Measurements from ENCODE around the gene AFF2. TPM values are rescaled to one million over a fixed set of nuclear protein-coding genes. Genes with fewer than 3 reads are reported as not detected.

AFF2 gene
- total RNA-seq, 4 donors from 2014 or later = 0.09 to 2.5 (median 0.65) TPM

- no peaks in the 10 kb centered on the region for H3K9me3 ChIP-seq
- no peak overlapping the region for H3K27ac ChIP-seq
- no peak overlapping the region for H3K4me3 ChIP-seq
- no peaks in the 10 kb centered on the region for H3K4me1 ChIP-seq
- 50 to 80% methylated on average over 1 of the region's 1 CpG for WGBS, 2 donors
- no peaks in the 10 kb centered on the region for H3K36me3 ChIP-seq
- DNase-seq = no peak
- H3K27me3 ChIP-seq = no peaks in the 10 kb centered on the region
- no peak for TF ChIP-seq POLR2A (IDR thresholded peaks at IDR 0.05)
- TF ChIP-seq CTCF (IDR thresholded peaks at IDR 0.05) = no peak
- intact Hi-C loops (cut with DNase I) = no loop called here
Measured at GRCh38 chrX:148958901-148959300, 458.5 kb downstream of the AFF2 start.

- Histone ChIP-seq H3K27me3 (no peaks in the 10 kb centered on the region), H3K9me3 (no peaks in the 10 kb centered on the region), H3K36me3 (no peaks in the 10 kb centered on the region), H3K4me1 (no peaks in the 10 kb centered on the region), H3K27ac (no peak overlapping the region), H3K4me3 (no peak overlapping the region)
- TF ChIP-seq POLR2A (IDR thresholded peaks at IDR 0.05) (no peak), CTCF (IDR thresholded peaks at IDR 0.05) (no peak)
- 38 to 42% methylated on average over 1 of the region's 1 CpG for WGBS, 2 donors
- no peak for DNase-seq
- intact Hi-C loops (cut with DNase I) = no loop called here
Measured at GRCh38 chrX:148960060-148960459, 459.6 kb downstream of the AFF2 start.

- 74% methylated on average over 4 of the region's 4 CpGs for WGBS, 2 donors
- no peak for TF ChIP-seq CTCF (IDR thresholded peaks at IDR 0.05)
- no peak for TF ChIP-seq POLR2A (IDR thresholded peaks at IDR 0.05)
- Histone ChIP-seq H3K4me1 (no peaks in the 10 kb centered on the region), H3K27ac (no peak overlapping the region), H3K36me3 (no peaks in the 10 kb centered on the region), H3K4me3 (no peak overlapping the region), H3K9me3 (no peaks in the 10 kb centered on the region), H3K27me3 (no peaks in the 10 kb centered on the region)
- intact Hi-C loops (cut with DNase I) = no loop called here
- no peak for DNase-seq
Measured at GRCh38 chrX:148961985-148962384, 461.6 kb downstream of the AFF2 start.

- WGBS, 2 donors = 52 to 61% methylated on average over 5 to 8 of the region's 8 CpGs
- Histone ChIP-seq H3K27ac (no peak overlapping the region), H3K36me3 (no peaks in the 10 kb centered on the region), H3K9me3 (no peaks in the 10 kb centered on the region), H3K4me3 (no peak overlapping the region), H3K4me1 (no peaks in the 10 kb centered on the region), H3K27me3 (no peaks in the 10 kb centered on the region)
- DNase-seq = no peak
- TF ChIP-seq CTCF (IDR thresholded peaks at IDR 0.05) = no peak
- no peak for TF ChIP-seq POLR2A (IDR thresholded peaks at IDR 0.05)
- intact Hi-C loops (cut with DNase I) = no loop called here
Measured at GRCh38 chrX:148976571-148977400, 476.4 kb downstream of the AFF2 start.

- Histone ChIP-seq H3K27ac (no peak overlapping the region), H3K9me3 (no peaks in the 10 kb centered on the region), H3K4me3 (no peak overlapping the region), H3K27me3 (no peaks in the 10 kb centered on the region), H3K4me1 (no peaks in the 10 kb centered on the region), H3K36me3 (no peaks in the 10 kb centered on the region)
- no peak for DNase-seq
- 92 to 100% methylated on average over 3 to 4 of the region's 4 CpGs for WGBS, 2 donors
- TF ChIP-seq CTCF (IDR thresholded peaks at IDR 0.05) (no peak), POLR2A (IDR thresholded peaks at IDR 0.05) (no peak)
- intact Hi-C loops (cut with DNase I) = no loop called here
Measured at GRCh38 chrX:148979786-148980185, 479.4 kb downstream of the AFF2 start.

All from esophagus squamous epithelium (tissue), 5 donors.